Measurements from ENCODE around the gene ISYNA1. TPM values are rescaled to one million over a fixed set of nuclear protein-coding genes. Genes with fewer than 3 reads are reported as not detected.

Gene ISYNA1
- polyA plus RNA-seq, 1 experiment, result 27.0 TPM

GRCh38 chr19:18477042-18477779 lies 39.3 kb upstream of the ISYNA1 start:
- H3K27me3 ChIP-seq (ENCODE audit: control insufficient read depth, insufficient read depth, low read length), result no peaks in the 10 kb centered on the region
- ChIA-PET CTCF (interaction anchor here (1.0 to 6.9 kb wide), 4 partner anchors 8 to 43 kb away, joined by 4 to 39 read pairs (median 20); no protein-coding TSS in a partner anchor), POLR2A (no interaction called here)
- H3K4me3 ChIP-seq (ENCODE audit: low read depth, low read length), result no peak overlapping the region
- no peak for DNase-seq (ENCODE audit: low read depth)
- TF ChIP-seq CTCF (IDR thresholded peaks at IDR 0.05; ENCODE audit: insufficient read depth, low read depth, low read length), result peak; percentile 39
- H3K36me3 ChIP-seq (ENCODE audit: control insufficient read depth, insufficient read depth, low read length), result peaks cover 9% of the 10 kb centered on the region

GRCh38 chr19:18476507-18477041 lies 38.6 kb upstream of the ISYNA1 start:
- Histone ChIP-seq H3K36me3 (ENCODE audit: control insufficient read depth, insufficient read depth, low read length) (peaks cover 10% of the 10 kb centered on the region), H3K27me3 (ENCODE audit: control insufficient read depth, insufficient read depth, low read length) (no peaks in the 10 kb centered on the region), H3K4me3 (ENCODE audit: low read depth, low read length) (no peak overlapping the region)
- ChIA-PET POLR2A (no interaction called here), CTCF (interaction anchor here (1.0 to 6.9 kb wide), 3 partner anchors 8 to 44 kb away, joined by 4 to 39 read pairs (median 35); no protein-coding TSS in a partner anchor)
- no peak for TF ChIP-seq CTCF (IDR thresholded peaks at IDR 0.05; ENCODE audit: insufficient read depth, low read depth, low read length)
- no peak for DNase-seq (ENCODE audit: low read depth)

- no peak for TF ChIP-seq CTCF (IDR thresholded peaks at IDR 0.05; ENCODE audit: insufficient read depth, low read depth, low read length)
- peaks cover 10% of the 10 kb centered on the region for H3K36me3 ChIP-seq (ENCODE audit: control insufficient read depth, insufficient read depth, low read length)
- ChIA-PET POLR2A (no interaction called here), CTCF (interaction anchor here (1.3 to 6.7 kb wide), 2 partner anchors 14 to 24 kb away, joined by 8 to 39 read pairs; no protein-coding TSS in a partner anchor)
- H3K4me3 ChIP-seq (ENCODE audit: low read depth, low read length), result no peak overlapping the region
- no peak for DNase-seq (ENCODE audit: low read depth)
- no peaks in the 10 kb centered on the region for H3K27me3 ChIP-seq (ENCODE audit: control insufficient read depth, insufficient read depth, low read length)
Measured at GRCh38 chr19:18475762-18476331, 37.9 kb upstream of the ISYNA1 start.

- CTCF ChIA-PET, result interaction anchor here (1.2 to 6.7 kb wide), 4 partner anchors 13 to 24 kb away, joined by 3 to 39 read pairs (median 6); no protein-coding TSS in a partner anchor
- no peaks in the 10 kb centered on the region for H3K27me3 ChIP-seq (ENCODE audit: control insufficient read depth, insufficient read depth, low read length)
- H3K4me3 ChIP-seq (ENCODE audit: low read depth, low read length), result no peak overlapping the region
- H3K36me3 ChIP-seq (ENCODE audit: control insufficient read depth, insufficient read depth, low read length), result peaks cover 10% of the 10 kb centered on the region
- DNase-seq (ENCODE audit: low read depth), result no peak
- TF ChIP-seq CTCF (IDR thresholded peaks at IDR 0.05; ENCODE audit: insufficient read depth, low read depth, low read length), result no peak
- POLR2A ChIA-PET, result no interaction called here
Measured at GRCh38 chr19:18475004-18475453, 37.1 kb upstream of the ISYNA1 start.

GRCh38 chr19:18474366-18474887 lies 36.5 kb upstream of the ISYNA1 start:
- TF ChIP-seq CTCF (IDR thresholded peaks at IDR 0.05; ENCODE audit: insufficient read depth, low read depth, low read length), result no peak
- POLR2A ChIA-PET, result no interaction called here
- Histone ChIP-seq H3K27me3 (ENCODE audit: control insufficient read depth, insufficient read depth, low read length) (no peaks in the 10 kb centered on the region), H3K36me3 (ENCODE audit: control insufficient read depth, insufficient read depth, low read length) (peaks cover 10% of the 10 kb centered on the region), H3K4me3 (ENCODE audit: low read depth, low read length) (no peak overlapping the region)
- DNase-seq (ENCODE audit: low read depth), result no peak
- CTCF ChIA-PET, result interaction anchor here (1.2 to 6.7 kb wide), 5 partner anchors 13 to 119 kb away, joined by 3 to 39 read pairs (median 5); no protein-coding TSS in a partner anchor
